HG03442 (cell line): ENCODE measurements around the gene ZNFX1.
"Not testable (repeated sequence)": the region's sequence is repeated elsewhere in the genome, so short reads cannot be mapped to it uniquely, and the experiment has no call there.

ENCODE experiments used
- ATAC-seq: cut with Tn5 transposase; IDR thresholded peaks from one replicate; pipeline ENCODE4 v1.9.1; 2021; ENCODE audit warnings: mild to moderate bottlenecking, moderate library complexity; ENCODE audit not compliant: unreplicated experiment

ZNFX1 gene

GRCh38 chr20:49278036-49278817 lies at the start of gene ZNFX1:
Gene ZNFX1, minus strand, starts transcription at chr20:49278057. Its CDS starts 2,218 bp downstream, at chr20:49275839.
- ATAC-seq, result peak; percentile 82

GRCh38 chr20:49326026-49326425 lies 48.2 kb upstream of the ZNFX1 start:
- no peak for ATAC-seq

- no peak for ATAC-seq
Measured at GRCh38 chr20:49324306-49324705, 46.4 kb upstream of the ZNFX1 start.

GRCh38 chr20:49323622-49324238 lies 45.9 kb upstream of the ZNFX1 start:
- no peak for ATAC-seq

GRCh38 chr20:49320460-49320859 lies 42.6 kb upstream of the ZNFX1 start:
- ATAC-seq, result no peak

- no peak for ATAC-seq
Measured at GRCh38 chr20:49319208-49319809, 41.5 kb upstream of the ZNFX1 start.

- ATAC-seq, result no peak
Measured at GRCh38 chr20:49318430-49319207, 40.8 kb upstream of the ZNFX1 start.

GRCh38 chr20:49318091-49318429 lies 40.2 kb upstream of the ZNFX1 start:
- no peak for ATAC-seq

GRCh38 chr20:49316704-49317103 lies 38.8 kb upstream of the ZNFX1 start:
- no peak for ATAC-seq

GRCh38 chr20:49315580-49315979 lies 37.7 kb upstream of the ZNFX1 start:
- no peak for ATAC-seq

- ATAC-seq, result not testable (repeated sequence)
Measured at GRCh38 chr20:49314052-49314451, 36.2 kb upstream of the ZNFX1 start.

GRCh38 chr20:49313283-49313682 lies 35.4 kb upstream of the ZNFX1 start:
- no peak for ATAC-seq

- ATAC-seq, result no peak
Measured at GRCh38 chr20:49312661-49313060, 34.8 kb upstream of the ZNFX1 start.

GRCh38 chr20:49310705-49311104 lies 32.8 kb upstream of the ZNFX1 start:
- no peak for ATAC-seq

GRCh38 chr20:49308875-49309274 lies 31.0 kb upstream of the ZNFX1 start:
- ATAC-seq, result no peak

GRCh38 chr20:49306903-49307620 lies 29.2 kb upstream of the ZNFX1 start:
- no peak for ATAC-seq

- no peak for ATAC-seq
Measured at GRCh38 chr20:49303065-49303552, 25.3 kb upstream of the ZNFX1 start.

- ATAC-seq, result no peak
Measured at GRCh38 chr20:49297605-49298530, 20.0 kb upstream of the ZNFX1 start.

GRCh38 chr20:49294002-49294654 lies 16.3 kb upstream of the ZNFX1 start:
- ATAC-seq, result not testable (repeated sequence)
